Measurements from ENCODE around the gene SMYD2. TPM values are rescaled to one million over a fixed set of nuclear protein-coding genes. Genes with fewer than 3 reads are reported as not detected.
A peak's percentile ranks its signal among the peaks of the same experiment; 100 is the strongest.

The SMYD2 gene
- total RNA-seq, 1 donor from 2014 or later, result 34.8 TPM

- no peak for TF ChIP-seq CTCF (IDR thresholded peaks at IDR 0.05; ENCODE audit: unreplicated experiment)
- H3K4me1 Mint-ChIP-seq, result peaks cover 71% of the 10 kb centered on the region
- H3K27me3 Mint-ChIP-seq (ENCODE audit: low read depth), result no peaks in the 10 kb centered on the region
- peaks cover 3% of the 10 kb centered on the region for H3K9me3 Mint-ChIP-seq
- no peak overlapping the region for H3K4me3 Mint-ChIP-seq
- DNase-seq (ENCODE audit: low spot score in 2 of 2, unreplicated experiment in 2 of 2), result no peak
- peak overlapping the region; percentile 96 for H3K27ac Mint-ChIP-seq
- peaks cover 19% of the 10 kb centered on the region for H3K36me3 Mint-ChIP-seq
These were observed 97.5 kb downstream of the SMYD2 start for GRCh38 chr1:214378492-214378891.

- H3K27me3 Mint-ChIP-seq (ENCODE audit: low read depth), result no peaks in the 10 kb centered on the region
- no peak overlapping the region for H3K4me3 Mint-ChIP-seq
- DNase-seq (ENCODE audit: low spot score in 2 of 2, unreplicated experiment in 2 of 2), result no peak
- peak overlapping the region; percentile 96 for H3K27ac Mint-ChIP-seq
- peaks cover 3% of the 10 kb centered on the region for H3K9me3 Mint-ChIP-seq
- peaks cover 63% of the 10 kb centered on the region for H3K4me1 Mint-ChIP-seq
- TF ChIP-seq CTCF (IDR thresholded peaks at IDR 0.05; ENCODE audit: unreplicated experiment), result no peak
- H3K36me3 Mint-ChIP-seq, result peaks cover 28% of the 10 kb centered on the region
These were observed 98.4 kb downstream of the SMYD2 start for GRCh38 chr1:214379236-214379970.

GRCh38 chr1:214380396-214380795, 99.4 kb downstream of the SMYD2 start:
- Mint-ChIP-seq H3K9me3 (peaks cover 3% of the 10 kb centered on the region), H3K36me3 (peaks cover 34% of the 10 kb centered on the region), H3K27ac (peak overlapping the region; percentile 96), H3K4me1 (peaks cover 65% of the 10 kb centered on the region), H3K4me3 (no peak overlapping the region), H3K27me3 (ENCODE audit: low read depth) (no peaks in the 10 kb centered on the region)
- peak in 1 of 2 experiments; percentile 67 for DNase-seq (ENCODE audit: low spot score in 2 of 2, unreplicated experiment in 2 of 2)
- no peak for TF ChIP-seq CTCF (IDR thresholded peaks at IDR 0.05; ENCODE audit: unreplicated experiment)

GRCh38 chr1:214380986-214381695, 100.2 kb downstream of the SMYD2 start:
- H3K4me3 Mint-ChIP-seq, result no peak overlapping the region
- H3K27ac Mint-ChIP-seq, result peak overlapping the region; percentile 96
- peaks cover 3% of the 10 kb centered on the region for H3K9me3 Mint-ChIP-seq
- H3K36me3 Mint-ChIP-seq, result peaks cover 35% of the 10 kb centered on the region
- DNase-seq (ENCODE audit: low spot score in 2 of 2, unreplicated experiment in 2 of 2), result no peak
- H3K27me3 Mint-ChIP-seq (ENCODE audit: low read depth), result no peaks in the 10 kb centered on the region
- peaks cover 57% of the 10 kb centered on the region for H3K4me1 Mint-ChIP-seq
- no peak for TF ChIP-seq CTCF (IDR thresholded peaks at IDR 0.05; ENCODE audit: unreplicated experiment)

- no peak for TF ChIP-seq CTCF (IDR thresholded peaks at IDR 0.05; ENCODE audit: unreplicated experiment)
- Mint-ChIP-seq H3K4me1 (peaks cover 37% of the 10 kb centered on the region), H3K27me3 (ENCODE audit: low read depth) (no peaks in the 10 kb centered on the region), H3K9me3 (peaks cover 3% of the 10 kb centered on the region), H3K4me3 (no peak overlapping the region), H3K36me3 (peaks cover 43% of the 10 kb centered on the region), H3K27ac (no peak overlapping the region)
- DNase-seq (ENCODE audit: low spot score in 2 of 2, unreplicated experiment in 2 of 2), result no peak
These were observed 102.7 kb downstream of the SMYD2 start for GRCh38 chr1:214383381-214384372.

Data from mesothelial cell of epicardium (in vitro differentiated cells).